ENCODE data around the gene RGS19.
A peak's percentile ranks its signal among the peaks of the same experiment; 100 is the strongest.
"Not testable (repeated sequence)": the region's sequence is repeated elsewhere in the genome, so short reads cannot be mapped to it uniquely, and the experiment has no call there.

RGS19 gene

GRCh38 chr20:64079273-64080012 is at the start of gene RGS19:
TSS of gene RGS19 (minus strand) at chr20:64079518. CDS start at chr20:64076886, 2,632 bp downstream.
- peak; percentile 82 for DNase-seq (ENCODE audit: extremely low spot score)
- POLR2A ChIA-PET: interaction anchor here (1.5 to 5.3 kb wide), 2 partner anchors 15 to 17 kb away, joined by 5 to 38 read pairs; partner anchors contain the start of gene TCEA2
- TF ChIP-seq PKNOX1 (IDR thresholded peaks at IDR 0.05) (no peak), FOXM1 (IDR thresholded peaks at IDR 0.05; ENCODE audit: borderline replicate concordance) (0 out of 2 replicates have a peak, but pooled peaks have one; percentile 11)

GRCh38 chr20:64123517-64123916 is 44.2 kb upstream of the RGS19 start:
- POLR2A ChIA-PET, CTCF ChIA-PET: not testable (repeated sequence)

More at GRCh38 chr20:64079273-64080012, at the start of gene RGS19:
- CTCF ChIA-PET: interaction anchor here (1.3 to 1.7 kb wide), 2 partner anchors 10 to 40 kb away, joined by 5 read pairs; no protein-coding TSS in a partner anchor

GRCh38 chr20:64122927-64123326 is 43.6 kb upstream of the RGS19 start:
- CTCF ChIA-PET; DNase-seq (ENCODE audit: extremely low spot score); POLR2A ChIA-PET: not testable (repeated sequence)

More at GRCh38 chr20:64123517-64123916, 44.2 kb upstream of the RGS19 start:
- not testable (repeated sequence) for DNase-seq (ENCODE audit: extremely low spot score)

- DNase-seq (ENCODE audit: extremely low spot score): no peak
- CTCF ChIA-PET: interaction anchor here (2.6 kb wide), 1 partner anchor 38 kb away, joined by 12 read pairs; the partner anchor contains the start of gene LKAAEAR1
- POLR2A ChIA-PET: no interaction called here
- TF ChIP-seq SP1 (IDR thresholded peaks at IDR 0.05) (no peak), CTBP1 (IDR thresholded peaks at IDR 0.05; ENCODE audit: borderline replicate concordance) (no peak), ARNT (IDR thresholded peaks at IDR 0.05) (no peak), SUZ12 (IDR thresholded peaks at IDR 0.05) (no peak), BHLHE40 (IDR thresholded peaks at IDR 0.05; ENCODE audit: borderline replicate concordance) (no peak), FOXK2 (IDR thresholded peaks at IDR 0.05) (no peak), NFRKB (IDR thresholded peaks at IDR 0.05) (no peak)
These were observed 42.3 kb upstream of the RGS19 start for GRCh38 chr20:64121586-64121985.

GRCh38 chr20:64119681-64120341 is 40.5 kb upstream of the RGS19 start:
- ChIA-PET CTCF (interaction anchor here (0.5 to 2.6 kb wide), 8 partner anchors 17 to 473 kb away, joined by 3 to 12 read pairs (median 4); partner anchors contain the start of genes LKAAEAR1, PRPF6 and SAMD10), POLR2A (interaction anchor here (1.0 to 2.1 kb wide), 2 partner anchors 40 to 57 kb away, joined by 3 to 7 read pairs; partner anchors contain the start of gene TCEA2)
- no peak for DNase-seq (ENCODE audit: extremely low spot score)
- TF ChIP-seq FOXA1 (IDR thresholded peaks at IDR 0.05) (no peak), ARNT (IDR thresholded peaks at IDR 0.05) (no peak), LEF1 (IDR thresholded peaks at IDR 0.05; ENCODE audit: borderline replicate concordance) (no peak), L3MBTL2 (conservative IDR thresholded peaks at IDR 0.05) (no peak), FOXK2 (IDR thresholded peaks at IDR 0.05) (no peak), SP1 (IDR thresholded peaks at IDR 0.05) (no peak), ZNF384 (IDR thresholded peaks at IDR 0.05) (no peak), HDGF (IDR thresholded peaks at IDR 0.05; ENCODE audit: borderline replicate concordance) (no peak), ELF4 (IDR thresholded peaks at IDR 0.05) (no peak), FOXM1 (IDR thresholded peaks at IDR 0.05; ENCODE audit: borderline replicate concordance) (no peak), CTBP1 (IDR thresholded peaks at IDR 0.05; ENCODE audit: borderline replicate concordance) (no peak)

GRCh38 chr20:64119301-64119680 is 40.0 kb upstream of the RGS19 start:
- ChIA-PET CTCF (interaction anchor here (1.2 to 2.6 kb wide), 2 partner anchors 17 to 35 kb away, joined by 3 to 12 read pairs; partner anchors contain the start of gene LKAAEAR1), POLR2A (interaction anchor here (2.1 kb wide), 1 partner anchor 56 kb away, joined by 7 read pairs; the partner anchor contains the start of gene TCEA2)
- TF ChIP-seq L3MBTL2 (conservative IDR thresholded peaks at IDR 0.05) (no peak), ARNT (IDR thresholded peaks at IDR 0.05) (no peak), ZNF384 (IDR thresholded peaks at IDR 0.05) (no peak), TARDBP (IDR thresholded peaks at IDR 0.05) (no peak)
- no peak for DNase-seq (ENCODE audit: extremely low spot score)

GRCh38 chr20:64117432-64117777 is 38.1 kb upstream of the RGS19 start:
- POLR2A ChIA-PET; CTCF ChIA-PET; DNase-seq (ENCODE audit: extremely low spot score): not testable (repeated sequence)

GRCh38 chr20:64116541-64117431 is 37.5 kb upstream of the RGS19 start:
- no peak for TF ChIP-seq CTBP1 (IDR thresholded peaks at IDR 0.05; ENCODE audit: borderline replicate concordance)
- no peak for TF ChIP-seq ZNF384 (IDR thresholded peaks at IDR 0.05)
- no peak for TF ChIP-seq FOXM1 (IDR thresholded peaks at IDR 0.05; ENCODE audit: borderline replicate concordance)
- TF ChIP-seq L3MBTL2 (conservative IDR thresholded peaks at IDR 0.05): no peak
- POLR2A ChIA-PET: no interaction called here
- no peak for DNase-seq (ENCODE audit: extremely low spot score)
- CTCF ChIA-PET: interaction anchor here (0.6 kb wide), 1 partner anchor 33 kb away, joined by 3 read pairs; no protein-coding TSS in a partner anchor

Data from HEK293T (cell line).